HG02642 (cell line): ENCODE measurements around the gene ANXA9.

Experiments used
- ATAC-seq: cut with Tn5 transposase; IDR thresholded peaks from one replicate; pipeline ENCODE4 v1.9.1; 2021; ENCODE audit warnings: mild to moderate bottlenecking; ENCODE audit not compliant: unreplicated experiment, poor library complexity

Gene ANXA9, protein sequence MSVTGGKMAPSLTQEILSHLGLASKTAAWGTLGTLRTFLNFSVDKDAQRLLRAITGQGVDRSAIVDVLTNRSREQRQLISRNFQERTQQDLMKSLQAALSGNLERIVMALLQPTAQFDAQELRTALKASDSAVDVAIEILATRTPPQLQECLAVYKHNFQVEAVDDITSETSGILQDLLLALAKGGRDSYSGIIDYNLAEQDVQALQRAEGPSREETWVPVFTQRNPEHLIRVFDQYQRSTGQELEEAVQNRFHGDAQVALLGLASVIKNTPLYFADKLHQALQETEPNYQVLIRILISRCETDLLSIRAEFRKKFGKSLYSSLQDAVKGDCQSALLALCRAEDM

DNA sequence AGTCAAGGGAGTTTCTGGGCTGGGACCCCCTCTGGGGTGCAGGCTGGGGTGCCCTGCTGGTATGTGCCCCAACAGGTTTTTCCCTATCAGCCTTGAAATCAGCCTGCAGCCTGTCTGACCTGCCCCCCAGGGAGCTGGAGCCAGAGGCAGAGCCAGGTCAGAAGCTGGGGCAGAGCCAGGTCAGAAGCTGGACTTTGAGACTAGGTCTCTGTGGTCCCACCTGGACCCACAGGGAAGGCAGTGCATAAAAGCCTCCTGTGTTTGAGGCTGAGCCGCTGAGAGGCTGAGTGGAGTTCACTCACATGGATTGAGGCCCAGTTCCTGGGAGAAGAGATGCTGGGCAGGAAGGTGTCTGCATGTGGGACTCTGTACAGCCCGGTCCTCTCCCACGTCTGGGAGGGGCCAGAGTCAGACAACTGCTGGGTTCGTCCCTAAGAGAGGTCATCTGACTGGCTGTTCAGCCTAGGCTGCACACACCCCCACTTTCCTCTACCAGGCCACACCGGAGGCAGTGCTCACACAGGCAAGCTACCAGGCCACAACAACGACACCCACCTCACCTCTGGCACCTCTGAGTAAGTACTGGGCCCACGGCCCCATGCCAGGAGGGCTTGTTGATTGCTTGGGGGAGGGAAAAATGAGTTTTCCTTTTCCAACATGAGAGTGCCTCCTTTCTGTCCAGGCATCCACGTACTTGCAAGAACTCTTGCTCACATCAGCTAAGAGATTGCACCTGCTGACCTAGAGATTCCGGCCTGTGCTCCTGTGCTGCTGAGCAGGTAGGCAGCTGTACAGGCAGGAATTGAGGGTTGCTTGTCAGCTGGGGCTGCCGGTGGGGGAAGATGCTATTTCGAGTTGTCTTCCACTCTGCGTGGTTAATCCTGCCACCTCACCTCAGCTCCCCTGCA is at the start of gene ANXA9:
ANXA9 (plus strand) TSS at position 488 of the 908 bp plus-strand sequence. CDS start 814 bp downstream, outside the sequence.
- ATAC-seq = no peak

DNA sequence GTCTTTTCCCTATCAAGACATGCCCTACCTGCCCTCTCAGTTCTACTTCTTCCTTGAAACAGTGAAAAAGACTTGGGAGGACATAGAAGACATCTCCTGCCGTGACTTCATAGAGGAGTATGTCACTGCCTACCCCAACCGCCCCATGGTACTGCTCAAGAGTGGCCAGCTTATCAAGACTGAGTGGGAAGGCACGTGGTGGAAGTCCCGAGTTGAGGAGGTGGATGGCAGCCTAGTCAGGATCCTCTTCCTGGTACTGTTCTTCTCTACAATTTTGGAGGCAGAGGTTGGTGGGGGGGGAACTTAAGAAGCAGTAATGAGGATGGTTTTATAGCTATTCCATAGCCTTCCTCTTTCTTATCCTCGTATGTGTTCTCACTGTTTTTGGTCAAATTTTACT is 37.2 kb upstream of the ANXA9 start:
- ATAC-seq = no peak

DNA sequence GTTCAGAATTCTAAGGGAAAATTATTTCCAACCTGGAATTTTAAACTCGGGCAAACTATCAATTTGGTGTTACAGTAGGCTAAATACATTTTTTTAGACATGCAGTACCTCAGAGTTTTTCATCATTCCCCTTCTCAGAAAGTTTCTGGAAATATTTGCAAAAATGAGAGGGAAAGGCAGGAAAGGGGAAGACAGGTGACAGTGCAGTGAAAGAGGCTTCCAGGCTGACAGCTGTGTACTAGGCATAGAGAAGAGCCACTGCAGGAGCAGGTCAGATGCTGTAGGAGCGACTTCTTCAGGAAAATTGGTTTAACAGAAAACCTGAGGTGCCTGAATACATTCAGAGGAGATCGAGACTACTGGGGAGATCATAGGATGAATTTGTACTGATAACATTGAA is 27.4 kb upstream of the ANXA9 start:
- ATAC-seq = no peak

DNA sequence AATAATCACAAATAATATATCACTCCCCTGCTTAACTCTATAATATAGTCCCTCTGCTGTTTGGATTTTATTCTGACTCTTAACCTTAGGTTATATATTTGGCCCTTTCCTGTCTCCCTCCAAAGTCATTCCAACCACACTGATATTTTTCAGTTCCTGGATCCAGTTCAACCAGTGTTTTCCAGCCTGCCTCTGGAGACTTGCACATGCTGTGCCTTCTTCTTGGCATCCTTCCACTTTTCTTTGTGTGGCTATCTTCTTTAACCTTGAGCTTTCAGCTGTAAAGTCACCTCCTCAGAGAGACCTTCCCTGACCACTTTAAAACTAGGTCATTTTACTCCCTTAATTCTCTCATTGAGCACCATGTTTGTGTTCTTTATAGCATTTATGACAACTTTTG is 26.8 kb upstream of the ANXA9 start:
- no peak for ATAC-seq

DNA sequence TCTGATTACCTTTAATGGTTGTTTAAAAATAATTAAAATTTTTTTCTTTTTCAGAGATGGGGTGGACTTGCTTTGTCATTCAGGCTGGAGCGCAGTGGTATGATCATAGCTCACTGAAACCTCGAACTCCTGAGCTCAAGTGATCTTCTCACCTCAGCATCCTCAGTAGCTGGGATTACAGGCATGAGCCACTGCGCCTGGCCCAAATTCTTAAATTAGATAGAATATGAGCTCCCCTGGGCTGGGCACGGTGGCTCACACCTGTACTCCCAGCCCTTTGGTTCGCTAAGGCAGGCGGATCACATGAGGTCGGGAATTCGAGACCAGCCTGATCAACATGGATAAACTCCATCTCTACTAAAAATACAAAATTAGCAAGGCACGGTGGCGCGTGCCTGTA is 24.4 kb upstream of the ANXA9 start:
- ATAC-seq = no peak

DNA sequence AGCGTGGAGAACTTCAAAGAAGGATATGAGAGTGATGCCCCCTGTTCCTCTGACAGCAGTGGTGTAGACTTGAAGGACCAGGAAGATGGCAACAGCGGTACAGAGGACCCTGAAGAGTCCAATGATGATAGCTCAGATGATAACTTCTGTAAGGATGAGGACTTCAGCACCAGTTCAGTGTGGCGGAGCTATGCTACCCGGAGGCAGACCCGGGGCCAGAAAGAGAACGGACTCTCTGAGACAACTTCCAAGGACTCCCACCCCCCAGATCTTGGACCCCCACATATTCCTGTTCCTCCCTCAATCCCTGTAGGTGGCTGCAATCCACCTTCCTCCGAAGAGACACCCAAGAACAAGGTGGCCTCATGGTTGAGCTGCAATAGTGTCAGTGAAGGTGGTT is 21.4 kb upstream of the ANXA9 start:
- ATAC-seq = no peak

DNA sequence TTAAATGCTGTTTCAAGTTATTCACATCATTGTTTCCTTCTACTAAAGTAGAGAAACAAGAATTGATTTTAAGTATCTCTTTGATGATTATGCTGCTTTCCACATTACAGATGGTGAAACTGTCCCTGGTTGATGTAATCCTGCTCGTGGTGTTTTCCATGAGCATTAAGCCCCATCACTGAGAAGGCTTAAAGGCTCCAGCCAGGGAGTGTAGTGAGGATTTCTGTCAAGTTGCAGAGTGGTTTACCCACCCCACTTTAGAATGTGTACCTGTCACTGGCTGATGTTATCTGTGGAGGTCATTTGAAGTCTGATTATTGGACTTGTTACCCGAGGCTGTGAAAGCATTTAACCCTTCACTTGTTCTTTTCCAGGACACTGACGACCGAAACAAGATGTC is 20.3 kb upstream of the ANXA9 start:
- no peak for ATAC-seq

DNA sequence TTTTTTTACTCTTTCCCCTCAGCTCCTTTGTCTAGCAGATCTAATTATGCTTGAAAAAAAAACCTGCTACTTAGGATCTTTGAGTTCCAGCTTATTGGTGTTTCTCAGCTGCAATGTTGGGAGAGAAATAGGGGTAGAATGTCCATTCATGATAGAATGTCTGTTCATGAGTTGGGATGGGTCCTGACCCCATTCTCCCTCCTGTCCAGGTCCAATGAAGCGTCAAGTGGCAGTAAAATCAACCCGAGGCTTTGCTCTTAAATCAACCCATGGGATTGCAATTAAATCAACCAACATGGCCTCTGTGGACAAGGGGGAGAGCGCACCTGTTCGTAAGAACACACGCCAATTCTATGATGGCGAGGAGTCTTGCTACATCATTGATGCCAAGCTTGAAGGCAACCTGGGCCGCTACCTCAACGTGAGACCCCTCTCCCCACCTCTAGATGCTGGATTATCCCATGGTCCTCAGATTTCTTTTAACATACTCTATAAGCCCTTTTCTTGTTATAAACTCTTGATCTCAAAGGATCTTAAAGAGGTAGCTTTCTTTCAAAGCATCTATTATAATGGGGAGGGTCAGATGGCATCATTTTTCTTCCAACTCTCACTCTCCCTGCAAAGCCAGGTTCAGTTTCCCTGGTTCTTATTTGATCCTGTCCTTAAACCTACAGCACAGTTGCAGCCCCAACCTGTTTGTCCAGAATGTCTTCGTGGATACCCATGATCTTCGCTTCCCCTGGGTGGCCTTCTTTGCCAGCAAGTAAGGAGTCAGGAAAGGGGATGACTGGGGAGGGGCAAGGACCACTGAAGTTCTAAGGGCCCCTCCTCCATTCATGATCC is 18.6 kb upstream of the ANXA9 start:
- no peak for ATAC-seq

DNA sequence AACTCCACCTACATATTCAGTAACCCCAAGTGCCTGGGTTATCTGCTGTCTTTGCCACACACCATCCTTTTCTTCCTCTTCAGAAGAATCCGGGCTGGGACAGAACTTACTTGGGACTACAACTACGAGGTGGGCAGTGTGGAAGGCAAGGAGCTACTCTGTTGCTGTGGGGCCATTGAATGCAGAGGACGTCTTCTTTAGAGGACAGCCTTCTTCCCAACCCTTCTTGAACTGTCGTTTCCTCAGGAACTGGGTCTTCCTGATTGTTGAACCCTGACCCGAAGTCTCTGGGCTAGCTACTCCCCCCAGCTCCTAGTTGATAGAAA is 18.0 kb upstream of the ANXA9 start:
- ATAC-seq = no peak

DNA sequence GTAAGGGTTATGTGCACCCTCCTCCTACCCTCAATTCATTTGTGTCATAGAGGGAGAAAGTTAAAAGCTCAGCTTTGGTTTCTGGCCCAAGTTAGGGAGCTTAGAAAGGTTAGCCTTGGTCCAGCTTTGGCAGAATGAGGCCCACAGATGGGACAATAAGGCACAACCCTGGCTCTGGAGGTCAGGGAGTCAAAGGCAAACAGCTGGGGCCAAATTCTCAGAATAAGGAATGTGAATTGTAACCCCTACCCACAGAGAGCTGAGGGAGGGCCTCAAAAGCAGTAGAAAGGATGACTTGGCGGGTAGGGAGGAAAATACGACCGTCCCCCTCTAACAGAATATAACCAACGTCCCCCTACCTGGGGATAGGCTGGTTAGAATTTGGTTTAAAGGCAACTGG is 16.5 kb upstream of the ANXA9 start:
- no peak for ATAC-seq

DNA sequence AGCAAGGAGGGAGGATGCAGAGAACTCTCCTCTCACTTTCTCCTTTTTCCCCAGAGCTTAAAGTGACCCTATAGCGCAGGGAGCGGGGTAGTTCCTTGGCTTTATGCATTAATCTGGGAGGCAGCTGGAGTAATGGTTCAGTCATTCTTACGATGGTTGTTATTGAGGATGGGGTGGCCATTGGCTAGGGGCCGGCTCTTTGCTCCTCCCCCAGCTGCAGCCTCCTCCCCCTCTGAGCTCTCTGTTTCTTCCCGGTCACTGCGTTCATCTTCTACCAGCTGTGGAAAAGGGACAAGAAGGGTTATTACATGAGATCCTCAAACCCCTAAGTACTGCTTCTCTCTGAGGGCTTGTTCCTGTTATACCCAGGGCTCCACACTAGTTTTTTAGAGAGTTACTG is 16.1 kb upstream of the ANXA9 start:
- ATAC-seq = no peak

DNA sequence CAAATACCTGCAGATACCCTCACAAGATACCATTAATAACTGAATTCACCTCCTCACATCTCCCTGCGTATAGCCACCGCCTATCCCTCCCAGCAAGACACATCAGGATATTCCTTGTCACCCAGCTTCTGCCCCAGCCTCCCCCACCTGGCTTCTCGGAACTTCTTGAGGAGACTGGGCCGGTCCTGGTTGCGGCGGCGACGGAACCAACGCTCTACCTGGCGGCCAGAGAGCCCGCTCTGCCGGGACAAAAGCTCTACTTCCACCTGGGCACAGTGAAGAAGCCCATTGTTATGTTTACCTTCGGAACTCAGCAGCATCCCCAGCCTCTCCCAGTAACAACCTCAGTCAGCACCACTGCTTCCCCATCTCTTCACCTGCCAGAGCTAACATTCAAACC is 14.2 kb upstream of the ANXA9 start:
- no peak for ATAC-seq

DNA sequence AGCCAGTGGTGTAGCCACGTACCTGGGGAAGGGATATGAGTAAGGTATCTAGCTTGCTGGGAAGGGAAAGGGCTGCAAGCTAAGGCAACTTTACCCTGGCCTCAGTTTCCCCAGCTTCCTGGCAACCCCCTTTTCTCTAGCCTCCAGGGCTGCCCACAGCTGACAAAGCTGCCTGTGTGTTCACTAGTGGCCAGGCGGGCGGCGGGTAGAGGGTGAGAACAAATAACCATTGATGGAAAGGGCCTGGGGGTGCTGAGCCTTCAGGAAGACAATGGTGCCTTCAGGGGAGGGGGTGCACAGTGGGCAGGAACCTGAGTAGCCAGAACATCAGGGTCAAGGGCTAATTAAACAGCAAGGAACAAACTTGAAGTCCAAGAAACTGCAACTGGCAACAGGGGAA is 13.6 kb upstream of the ANXA9 start:
- ATAC-seq = no peak

DNA sequence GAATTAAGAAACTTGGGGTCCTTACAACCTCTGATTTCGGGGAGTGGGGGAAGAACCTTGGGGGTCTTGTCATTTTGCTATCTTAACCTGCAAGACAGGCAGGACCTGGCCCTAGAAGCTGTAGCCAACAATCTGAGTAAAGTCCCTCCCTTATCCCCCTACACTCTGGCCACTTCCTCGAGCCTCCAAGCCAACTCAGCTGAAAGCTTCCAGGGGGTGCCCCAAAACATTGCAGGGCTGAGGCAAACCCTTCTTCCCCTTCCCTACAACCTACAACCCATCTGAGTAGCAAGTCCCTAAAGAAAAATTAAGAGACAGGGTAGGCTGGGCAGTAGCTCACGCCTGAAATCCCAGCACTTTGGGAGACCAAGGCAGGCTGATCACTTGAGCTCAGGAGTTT is 12.5 kb upstream of the ANXA9 start:
- ATAC-seq = no peak

DNA sequence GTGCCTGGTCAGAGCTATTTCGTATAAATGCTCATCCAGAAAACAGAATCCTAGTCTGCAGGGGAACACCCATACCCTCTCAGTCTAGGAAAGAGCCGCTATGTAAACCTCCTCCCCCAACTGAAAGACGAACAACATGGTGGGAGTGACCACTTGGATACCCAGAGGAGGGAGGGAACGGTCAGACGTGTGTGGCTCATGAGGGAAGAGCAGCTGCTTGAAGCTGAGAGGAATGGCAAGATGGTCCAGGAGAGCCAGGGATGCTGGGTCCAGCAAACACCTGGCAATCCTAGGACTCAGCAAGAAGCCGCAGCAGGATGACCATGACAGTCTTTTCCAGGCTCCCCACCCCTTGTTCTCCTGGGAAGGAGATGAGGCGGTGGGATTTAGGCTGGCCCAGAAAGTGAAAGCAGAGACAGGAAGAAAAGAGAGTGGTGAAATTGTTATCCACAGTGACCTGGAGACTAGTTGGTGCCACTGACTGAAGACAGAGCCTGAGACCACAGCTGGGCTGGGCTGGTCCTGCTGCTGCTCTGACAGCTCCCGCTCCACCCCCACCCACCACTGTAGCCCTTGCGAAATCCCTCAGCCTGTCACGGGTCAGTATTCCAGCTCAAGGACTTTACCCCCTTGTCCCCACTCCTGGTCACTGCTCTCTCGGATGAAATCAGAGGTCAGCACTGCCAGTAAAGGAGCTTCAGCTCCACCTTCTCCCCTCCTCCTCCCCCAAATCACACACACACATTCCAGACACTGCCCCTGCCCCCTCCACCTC is 11.1 kb upstream of the ANXA9 start:
- no peak for ATAC-seq

DNA sequence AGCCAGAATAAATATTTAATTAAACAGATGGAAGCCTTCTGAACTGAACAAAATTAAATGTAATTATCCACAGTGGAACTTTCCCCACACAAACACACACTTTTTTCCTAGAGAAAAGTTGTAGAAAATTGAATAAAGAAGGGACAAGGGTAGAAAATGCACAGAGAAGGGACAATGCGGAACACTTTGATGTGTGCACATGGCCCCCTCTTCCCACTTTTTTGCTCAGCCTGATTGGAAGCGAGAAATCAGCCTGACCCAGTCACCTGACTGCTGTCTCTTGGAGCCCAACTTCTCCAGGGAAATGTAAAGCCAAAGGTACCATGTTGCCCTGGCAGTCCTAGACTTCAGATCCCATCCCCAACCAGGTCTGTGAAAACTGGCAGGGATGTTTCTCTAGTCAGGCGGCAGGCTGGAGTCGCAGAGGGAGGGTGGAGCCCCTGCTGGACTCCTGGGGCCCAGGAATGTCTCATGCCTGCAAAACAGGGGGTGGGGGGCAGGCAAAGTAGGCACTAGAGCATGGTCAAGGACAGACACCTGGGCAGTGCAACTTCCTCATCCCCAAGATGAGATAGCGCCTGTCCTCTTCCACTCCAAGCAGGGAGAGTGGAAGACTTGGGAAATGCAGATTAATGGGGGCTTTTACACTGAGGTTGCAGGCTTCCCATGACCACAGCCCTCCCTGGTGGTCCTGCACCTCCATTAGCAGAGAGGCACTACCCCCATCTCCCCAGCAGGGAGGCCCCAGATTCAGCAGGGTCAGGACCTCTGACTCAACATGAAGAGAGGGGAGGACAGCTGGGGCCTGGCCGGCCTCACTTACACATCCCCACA is 10.3 kb upstream of the ANXA9 start:
- ATAC-seq = no peak

DNA sequence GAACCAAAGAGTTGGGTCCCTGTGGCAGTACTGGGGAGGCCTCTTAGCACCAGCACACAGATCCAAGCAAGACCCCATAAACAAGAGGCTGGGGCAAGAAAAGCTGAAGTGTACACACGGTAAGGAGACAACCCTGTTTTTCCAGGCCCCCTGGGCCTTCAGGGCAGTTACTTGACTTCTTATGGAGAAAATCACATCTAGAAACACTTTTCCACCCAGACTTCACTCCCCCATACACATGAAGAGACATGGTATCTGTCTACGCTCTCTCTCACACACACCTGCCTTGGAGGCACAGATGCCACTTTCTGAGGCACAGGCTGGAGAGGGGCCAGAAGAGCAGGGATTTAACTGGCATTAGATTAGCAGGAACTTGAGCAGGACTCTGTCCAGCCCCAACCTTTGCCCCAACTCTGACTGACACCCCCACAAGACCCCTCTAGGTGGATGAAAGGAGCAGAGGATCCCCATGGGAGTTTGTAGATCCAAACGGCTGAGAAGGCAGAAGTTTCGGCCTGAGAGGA is 9.6 kb upstream of the ANXA9 start:
- no peak for ATAC-seq

DNA sequence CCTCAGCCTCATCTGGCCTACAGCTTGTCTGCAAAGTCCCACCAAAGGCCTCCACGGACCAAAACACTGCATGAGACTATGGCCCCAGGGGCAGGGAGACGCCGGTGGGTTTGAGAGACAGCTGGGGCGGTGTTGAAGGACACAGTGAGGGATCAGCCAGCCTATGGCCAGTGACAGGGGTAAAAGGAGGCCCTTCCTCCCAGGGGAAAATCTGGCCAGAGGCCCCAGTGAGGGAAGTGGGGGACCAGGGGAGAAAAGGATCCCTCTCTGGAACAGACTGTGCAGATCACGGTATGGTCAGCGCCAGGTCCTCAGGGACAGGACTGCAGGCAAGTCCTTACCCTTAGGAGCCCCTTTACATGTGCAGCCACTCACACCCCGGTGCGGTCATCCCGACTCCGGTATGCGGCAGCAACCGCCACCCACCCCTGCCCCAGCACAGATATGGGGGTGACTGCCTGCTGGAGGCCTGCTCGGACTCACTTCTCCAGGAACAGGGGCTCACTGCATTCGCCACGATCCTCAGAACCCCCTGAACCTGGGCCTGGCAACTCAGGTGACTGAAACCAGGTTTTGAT is 8.7 kb upstream of the ANXA9 start:
- ATAC-seq = no peak
